SIG-M5 treated with dmso at 0.1 percent for 504 hours (cell line): ENCODE measurements around the gene FRYL.

Source experiments
- DNase-seq: peaks from one replicate; lab custom pipeline; 2025; ENCODE audit not compliant: unreplicated experiment; lab: John Stamatoyannopoulos, UW

The FRYL gene

DNA sequence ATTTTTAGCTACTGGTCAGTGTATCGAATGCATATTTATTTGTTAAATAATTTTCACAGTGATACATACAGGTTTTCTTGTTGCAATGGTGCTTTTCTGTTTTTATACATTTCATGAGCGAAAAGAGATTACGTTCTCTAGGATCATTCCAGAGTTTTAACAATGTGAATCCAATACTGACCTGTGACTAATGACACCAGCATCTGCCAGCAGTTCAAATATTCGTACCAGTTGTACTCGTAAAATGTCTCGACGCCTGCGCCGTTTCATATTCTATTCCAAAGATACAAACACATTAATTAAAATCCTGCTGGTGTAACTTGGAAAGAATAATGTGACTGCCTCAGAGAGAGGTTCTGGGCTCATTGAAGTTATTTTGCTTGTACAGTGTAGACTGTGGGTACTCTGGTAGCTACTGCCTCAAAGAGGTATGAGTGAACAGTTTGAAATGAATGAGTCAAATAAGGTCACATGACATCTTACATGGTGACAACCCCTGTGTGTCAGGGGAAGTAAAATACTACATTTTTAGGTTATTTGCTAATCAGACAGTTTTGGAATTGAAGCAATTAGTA, 209.3 kb downstream of the FRYL start:
- DNase-seq: no peak

DNA sequence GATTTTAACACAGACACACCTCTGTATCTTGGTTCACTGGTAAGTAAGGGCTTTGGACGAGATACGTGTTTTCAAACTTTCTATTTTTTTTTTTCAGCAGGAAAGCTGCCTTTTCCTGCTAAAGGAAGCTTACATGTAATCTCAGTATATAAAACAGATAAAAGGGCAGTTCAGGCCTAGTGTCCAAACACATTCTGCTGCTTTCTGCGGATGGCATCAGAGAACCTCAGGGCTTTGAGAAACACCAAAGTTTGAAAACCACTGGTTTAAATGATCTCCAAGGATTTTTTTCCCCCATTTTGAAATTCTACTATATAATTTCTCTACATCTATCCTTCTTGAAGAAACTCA, 214.1 kb downstream of the FRYL start:
- no peak for DNase-seq

DNA sequence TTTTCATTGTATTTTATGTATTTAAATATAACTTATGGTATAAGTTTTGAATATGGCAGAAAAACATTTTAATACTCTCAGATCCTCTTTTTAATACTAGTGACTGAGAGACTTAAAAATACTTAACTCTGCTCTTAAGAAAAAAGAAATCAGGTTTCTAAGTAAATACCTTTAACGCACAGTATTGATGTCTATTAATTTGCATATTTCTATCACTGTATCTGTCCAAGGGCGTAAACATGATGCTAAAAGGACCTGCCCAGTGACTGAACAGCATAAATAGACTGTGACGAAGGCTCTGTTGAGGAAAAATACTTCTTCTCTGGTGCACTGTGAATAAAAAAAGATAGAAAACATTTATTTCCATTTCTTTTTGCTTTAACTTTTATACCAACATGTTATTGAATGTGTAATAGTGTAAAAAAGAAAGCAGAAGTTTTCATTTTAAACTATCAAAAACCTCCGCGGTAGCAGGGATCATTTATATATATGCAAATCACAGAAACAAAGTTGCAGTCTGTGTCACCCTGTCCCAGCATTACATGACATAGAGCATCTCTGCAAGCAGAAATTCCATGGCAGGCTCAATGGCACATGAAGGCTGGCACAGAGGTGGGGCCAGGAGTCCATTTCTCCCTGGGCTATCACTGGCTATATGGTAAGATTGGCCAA, 214.6 kb downstream of the FRYL start:
- DNase-seq: no peak

GRCh38 chr4:48564151-48564550, 215.9 kb downstream of the FRYL start:
- DNase-seq: no peak

- DNase-seq: no peak
Observed at GRCh38 chr4:48558819-48559218, 221.3 kb downstream of the FRYL start.

DNA sequence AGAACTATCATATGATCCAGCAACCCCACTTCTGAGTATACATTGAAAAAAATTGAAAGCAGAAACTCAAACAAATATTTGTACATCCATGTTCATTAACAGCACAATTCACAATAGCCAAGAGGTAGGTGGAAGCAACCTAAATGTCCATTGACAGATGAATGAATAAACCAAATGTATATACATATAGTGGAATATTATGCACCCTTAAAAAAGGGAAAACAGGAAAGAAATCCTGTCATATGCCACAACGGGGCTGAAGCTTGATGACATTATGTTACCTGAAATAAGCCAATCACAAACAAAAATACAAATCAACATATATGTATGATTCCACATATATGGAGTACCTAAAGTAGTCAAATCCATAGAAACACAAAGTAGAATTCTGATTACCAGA, 222.1 kb downstream of the FRYL start:
- DNase-seq: no peak

DNA sequence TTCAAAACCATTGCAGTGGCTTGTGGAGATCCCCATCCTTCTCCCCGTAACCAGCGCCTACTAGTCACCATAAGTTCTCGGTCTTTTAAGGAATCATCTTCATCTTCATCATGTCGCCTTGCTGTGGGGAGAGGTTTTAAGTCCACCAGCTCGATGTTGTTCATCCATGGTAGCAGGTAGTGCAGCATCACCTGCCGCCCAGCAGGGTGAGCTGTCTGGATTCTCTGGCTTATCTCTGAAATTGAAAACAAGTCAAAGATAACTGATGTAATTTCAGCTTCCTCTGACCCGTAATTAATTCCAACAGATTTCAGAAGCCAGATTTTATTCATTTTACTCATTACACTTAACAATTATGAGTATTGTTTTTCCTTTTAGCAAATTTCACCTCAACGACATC, 222.6 kb downstream of the FRYL start:
- DNase-seq: no peak

- DNase-seq: no peak
Observed at GRCh38 chr4:48556268-48556667, 223.8 kb downstream of the FRYL start.

- no peak for DNase-seq
Observed at GRCh38 chr4:48554606-48555005, 225.5 kb downstream of the FRYL start.

GRCh38 chr4:48553720-48554119, 226.4 kb downstream of the FRYL start:
- no peak for DNase-seq

- peak; percentile 12 for DNase-seq
Observed at GRCh38 chr4:48546336-48546735, 233.7 kb downstream of the FRYL start.

DNA sequence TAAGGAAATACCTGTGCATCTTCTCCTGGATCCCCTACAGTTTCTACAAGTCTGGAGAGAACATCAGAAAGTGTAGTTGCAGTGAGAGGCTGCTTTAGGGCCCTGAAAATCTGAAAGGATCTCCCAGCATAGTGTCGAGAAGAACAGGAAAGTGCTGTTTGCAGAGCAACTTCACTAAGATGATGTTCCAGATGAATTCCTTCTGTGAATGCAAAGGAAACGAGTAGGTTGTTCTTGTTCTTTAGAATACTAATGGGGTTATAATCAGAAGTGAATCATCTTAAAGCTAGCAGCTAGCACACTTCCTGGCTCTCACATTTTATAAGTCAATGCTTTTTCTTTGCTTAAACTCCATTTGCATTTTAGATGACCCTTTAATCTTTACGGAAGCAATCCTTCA, 236.3 kb downstream of the FRYL start:
- no peak for DNase-seq

DNA sequence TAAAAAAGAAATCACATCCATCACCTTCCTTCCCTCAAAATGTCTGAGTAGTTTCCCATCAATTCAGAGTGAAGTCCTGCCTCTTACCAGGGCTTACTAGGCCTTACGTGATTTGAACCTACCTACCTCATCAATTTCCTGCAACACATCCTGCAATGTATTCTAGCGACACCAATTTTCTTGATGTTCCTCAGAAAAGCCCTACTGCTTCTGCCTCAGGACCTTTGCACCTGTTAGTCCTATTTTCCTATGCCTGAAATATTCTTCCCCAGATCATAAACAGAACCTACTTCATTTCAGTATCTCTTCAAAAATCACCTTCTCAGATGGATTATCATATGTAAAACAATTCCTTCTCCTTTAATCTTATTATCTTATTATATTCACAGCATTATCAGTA, 237.2 kb downstream of the FRYL start:
- DNase-seq: no peak

DNA sequence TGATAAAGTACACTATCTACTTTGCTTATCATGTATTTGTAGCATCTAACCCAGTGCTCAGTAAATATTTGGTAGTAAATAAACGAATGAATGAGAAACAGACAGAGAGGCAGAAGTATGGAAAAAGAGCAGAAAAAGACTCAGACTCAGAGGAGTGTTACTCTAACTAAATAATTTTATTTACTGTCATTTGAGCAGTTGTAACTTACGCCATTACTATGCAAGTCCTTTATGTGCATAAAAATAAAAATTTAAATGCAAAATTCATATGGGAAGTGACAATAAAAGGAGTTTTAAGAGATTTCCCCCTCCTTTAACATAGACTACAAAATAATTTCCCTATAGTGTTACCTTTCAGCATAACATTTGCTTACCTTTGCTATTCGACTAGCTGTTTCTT, 240.5 kb downstream of the FRYL start:
- DNase-seq: no peak

DNA sequence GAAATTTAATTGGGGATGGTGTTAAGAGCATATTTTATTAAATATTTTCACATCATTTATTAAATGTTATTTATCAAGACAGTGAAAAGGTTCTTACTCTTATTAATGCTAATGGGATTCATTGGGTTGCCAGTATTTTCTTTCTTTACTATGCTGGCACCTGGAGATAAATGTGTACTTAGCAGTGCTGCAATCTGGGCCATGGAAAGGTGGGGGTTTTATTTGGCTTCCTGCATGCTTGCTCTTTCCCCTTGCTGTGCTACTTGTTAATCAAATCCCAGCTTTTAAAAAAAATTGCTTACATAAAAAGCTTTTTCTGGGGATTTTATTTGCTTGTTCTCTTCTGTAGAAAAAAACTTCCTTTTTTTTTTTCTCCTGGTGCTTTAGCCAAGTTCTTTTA, 241.7 kb downstream of the FRYL start:
- no peak for DNase-seq

DNA sequence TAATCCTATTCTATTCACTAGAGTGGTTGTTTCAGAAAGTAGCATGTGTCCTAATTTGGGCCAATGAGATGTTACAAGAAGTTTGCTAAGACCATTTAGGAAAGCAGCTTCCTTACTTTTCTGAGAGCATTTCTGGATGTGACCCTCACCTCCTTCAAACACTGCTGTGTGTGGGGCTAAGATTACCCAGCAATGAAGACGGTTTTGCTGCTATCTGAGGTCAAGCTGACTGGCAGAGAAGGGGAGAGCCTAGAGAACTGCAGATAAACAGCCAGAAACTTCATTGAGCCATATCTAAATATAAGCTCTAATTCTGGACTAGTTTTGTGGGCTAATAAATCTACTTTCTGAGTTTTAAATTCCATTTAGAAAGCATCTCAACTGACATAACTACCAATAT, 253.7 kb downstream of the FRYL start:
- DNase-seq: no peak

GRCh38 chr4:48518143-48518542, 261.9 kb downstream of the FRYL start:
- no peak for DNase-seq

GRCh38 chr4:48509543-48509942, 270.5 kb downstream of the FRYL start:
- no peak for DNase-seq

DNA sequence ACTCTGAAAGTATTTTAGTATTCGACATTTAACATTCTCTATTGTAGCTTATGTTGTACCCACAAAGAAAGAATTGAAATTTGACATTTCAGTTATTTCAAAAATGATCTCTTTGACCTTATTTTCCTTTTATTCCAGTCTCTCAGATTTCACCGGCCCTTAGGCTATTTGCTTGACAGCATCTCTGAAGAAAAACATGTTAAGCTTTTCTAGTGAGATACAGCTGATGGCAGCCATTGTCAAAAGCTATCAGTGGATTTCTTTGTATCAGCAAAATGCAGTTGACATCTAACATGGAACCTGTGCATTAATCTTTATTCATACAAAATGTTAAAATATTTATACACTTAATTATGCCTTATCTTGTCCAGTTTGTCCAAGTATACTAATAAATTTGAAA, 273.4 kb downstream of the FRYL start:
- no peak for DNase-seq

- no peak for DNase-seq
Observed at GRCh38 chr4:48504352-48504751, 275.7 kb downstream of the FRYL start.

DNA sequence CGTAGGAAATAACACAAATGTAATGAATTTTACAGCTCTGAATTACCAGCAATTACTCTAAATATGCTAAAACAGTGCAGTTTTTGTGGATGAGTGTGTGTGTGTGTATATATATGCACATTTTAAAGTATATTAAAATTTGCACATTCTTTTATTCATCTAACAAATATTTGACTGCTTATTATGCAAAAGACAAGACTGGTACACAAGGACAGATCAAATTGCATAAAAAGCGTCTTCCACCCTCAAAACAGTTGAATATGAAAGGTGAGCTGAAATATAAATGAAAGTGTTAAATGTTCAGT, 276.1 kb downstream of the FRYL start:
- no peak for DNase-seq

DNA sequence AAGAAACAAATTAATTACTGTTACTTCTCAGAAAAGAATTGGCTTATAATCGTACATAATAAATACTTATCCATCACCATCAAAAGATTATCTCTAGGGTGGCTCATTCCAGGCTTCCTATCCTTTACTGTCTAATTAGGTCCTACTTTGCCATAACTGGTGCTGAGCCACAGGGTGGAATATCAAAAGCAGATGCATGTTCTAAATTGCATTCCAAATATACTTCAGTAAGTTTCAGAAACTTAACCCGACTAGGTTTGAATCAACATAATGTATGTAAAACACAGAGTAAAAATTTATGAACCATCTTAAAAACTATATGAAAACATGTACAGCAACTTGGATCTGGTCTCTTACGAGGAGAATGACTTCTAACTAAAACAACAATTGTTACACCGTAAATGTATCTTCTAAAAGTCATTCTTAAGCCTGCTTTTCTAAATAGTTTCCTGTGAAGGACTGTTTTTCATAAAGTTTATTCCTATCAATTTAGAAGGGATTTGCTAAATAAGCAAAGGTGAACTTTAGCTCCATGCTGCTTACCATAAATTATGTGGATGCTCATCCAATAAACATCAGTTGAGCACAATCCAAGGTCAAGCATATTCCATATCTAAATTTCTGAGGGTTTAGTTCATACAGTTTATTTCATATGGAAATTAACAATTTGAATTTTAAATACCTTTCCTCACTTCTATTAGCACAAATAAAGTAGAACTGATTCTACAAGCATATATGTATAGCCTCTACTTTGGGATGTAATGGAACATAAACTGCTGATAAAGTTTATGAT, 276.6 kb downstream of the FRYL start:
- DNase-seq: no peak
